Left colon (tissue), 2 donors: Measurements from ENCODE around the gene EXOC6. TPM values are rescaled to one million over a fixed set of nuclear protein-coding genes. Genes with fewer than 3 reads are reported as not detected.
"Not testable (repeated sequence)": the region's sequence is repeated elsewhere in the genome, so short reads cannot be mapped to it uniquely, and the experiment has no call there.

Source experiments
- ATAC-seq: fragments of 200-7000 bp; cut with Tn5 transposase; one replicate; pipeline ENCODE4 v1.9.1; 2020; ENCODE audit warnings: mild to moderate bottlenecking, moderate library complexity
- DNase-seq, 2 donors: peaks; one replicate each; pipeline ENCODE4 v3.0.0-alpha.2; 2020
- intact Hi-C, 2 donors: fragments of 100-400 bp; cut with DNase I in 1 of 2; cut with micrococcal nuclease in 1 of 2; formaldehyde crosslinking; loops; one replicate each; pipeline versions ENCODE4 v1.11.2 to v1.14.0; 2022; cut with DNase I, micrococcal nuclease
- total RNA-seq, 2 donors: library from RNA; stranded (reverse); fragmentation: NEBNext Ultra II Directional; extraction: Animal tissue kit (Norgen Biotek cat#: 25700); gene quantifications; one replicate each; pipeline ENCODE4 v1.2.1, GENCODE V29; 2021
- donor health status: DM: no; HTN: no; CAD: no.
- donor health status: DM: yes; HTN: yes; CAD: no.

Gene EXOC6
- total RNA-seq, 2 donors from 2014 or later = 13.2 to 13.6 TPM

DNA sequence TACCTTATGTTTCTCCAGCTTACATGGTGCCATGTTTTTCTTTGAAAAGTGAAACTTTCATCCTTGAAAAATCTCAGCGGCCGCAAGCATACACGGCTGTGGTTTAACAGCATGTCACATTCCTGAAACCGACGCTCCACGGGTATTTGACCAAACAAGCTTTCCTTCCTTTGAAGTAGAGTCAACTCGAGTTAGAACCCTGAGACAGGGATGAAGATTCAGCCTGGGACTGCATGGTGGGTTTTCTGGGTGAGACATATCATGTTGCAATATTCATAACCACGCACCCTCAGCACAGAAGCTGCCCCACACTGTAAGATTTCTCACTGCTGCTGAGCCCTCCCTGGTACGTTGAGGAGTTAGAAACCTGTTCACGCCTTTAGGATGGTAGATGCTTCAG, 233.5 kb downstream of the EXOC6 start:
- DNase-seq (no peak), ATAC-seq (no peak)
- intact Hi-C loops = no loop called here

GRCh38 chr10:93083743-93084539, 235.6 kb downstream of the EXOC6 start:
- intact Hi-C loops = no loop called here
- no peak for ATAC-seq
- DNase-seq = no peak

GRCh38 chr10:93085272-93085859, 237.0 kb downstream of the EXOC6 start:
- DNase-seq = no peak
- intact Hi-C loops = no loop called here
- ATAC-seq = no peak

GRCh38 chr10:93086289-93086688, 238.0 kb downstream of the EXOC6 start:
- no peak for ATAC-seq
- intact Hi-C loops = no loop called here
- DNase-seq = no peak

DNA sequence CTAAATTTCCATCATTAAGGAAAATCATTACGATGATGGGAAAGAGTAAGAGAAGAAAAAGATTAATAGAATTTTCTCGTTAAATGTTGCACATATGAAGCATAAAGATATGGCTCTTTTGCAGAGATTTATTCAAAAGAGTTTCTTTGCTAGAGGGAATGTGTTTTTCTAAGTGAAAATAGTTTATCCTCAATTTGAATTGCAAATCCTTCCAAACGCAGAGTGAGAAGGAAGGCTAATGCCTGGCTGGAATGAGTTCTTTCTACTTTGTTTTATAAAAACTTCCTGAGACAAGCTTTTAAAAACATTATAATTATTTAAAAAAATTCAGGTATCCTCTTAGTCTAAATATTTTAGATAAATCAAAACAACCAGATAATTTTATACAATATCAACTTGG, 239.5 kb downstream of the EXOC6 start:
- intact Hi-C loops = no loop called here
- ATAC-seq (no peak), DNase-seq (no peak)

- no peak for ATAC-seq
- intact Hi-C loops = no loop called here
- DNase-seq = no peak
Measured at GRCh38 chr10:93088466-93088865, 240.1 kb downstream of the EXOC6 start.

DNA sequence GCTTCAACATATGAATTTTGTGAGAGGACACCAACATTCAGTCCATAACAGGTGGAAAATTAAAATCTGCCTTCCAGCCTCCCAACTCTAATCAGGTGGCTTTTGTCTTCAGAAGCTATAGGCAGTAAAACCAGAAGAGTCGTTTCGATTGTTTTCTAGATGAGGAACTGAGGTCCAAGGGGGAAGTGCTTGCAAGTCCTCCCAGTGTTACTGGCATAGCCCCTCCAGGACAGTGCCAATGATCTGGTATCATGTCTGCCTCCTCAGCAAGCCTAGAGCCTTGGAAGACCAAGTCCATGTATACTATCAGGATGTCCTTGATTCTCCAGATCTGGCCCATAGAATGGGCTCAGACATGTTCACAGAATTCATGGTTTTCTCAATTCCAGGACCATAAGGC, 242.3 kb downstream of the EXOC6 start:
- DNase-seq = no peak
- intact Hi-C loops = no loop called here
- no peak for ATAC-seq

DNA sequence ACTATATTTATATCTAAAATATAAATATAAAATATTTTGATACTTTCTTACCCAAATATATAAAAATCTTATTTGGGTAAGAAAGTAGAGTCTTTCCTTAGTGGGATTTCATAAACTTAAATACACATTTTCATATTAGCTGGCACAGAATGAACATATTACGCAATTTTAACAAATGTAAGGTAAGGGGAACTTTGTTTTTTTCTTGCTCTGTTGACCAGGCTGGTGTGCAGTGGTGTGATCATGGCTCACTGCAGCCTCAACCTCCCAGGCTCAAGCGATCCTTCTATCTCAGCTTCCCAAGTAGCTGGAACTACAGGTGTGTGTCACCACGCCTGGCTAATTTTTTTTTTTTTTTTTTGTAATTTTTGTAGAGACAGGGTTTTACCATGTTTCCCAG, 243.6 kb downstream of the EXOC6 start:
- intact Hi-C loops = no loop called here
- DNase-seq = no peak
- ATAC-seq = no peak

DNA sequence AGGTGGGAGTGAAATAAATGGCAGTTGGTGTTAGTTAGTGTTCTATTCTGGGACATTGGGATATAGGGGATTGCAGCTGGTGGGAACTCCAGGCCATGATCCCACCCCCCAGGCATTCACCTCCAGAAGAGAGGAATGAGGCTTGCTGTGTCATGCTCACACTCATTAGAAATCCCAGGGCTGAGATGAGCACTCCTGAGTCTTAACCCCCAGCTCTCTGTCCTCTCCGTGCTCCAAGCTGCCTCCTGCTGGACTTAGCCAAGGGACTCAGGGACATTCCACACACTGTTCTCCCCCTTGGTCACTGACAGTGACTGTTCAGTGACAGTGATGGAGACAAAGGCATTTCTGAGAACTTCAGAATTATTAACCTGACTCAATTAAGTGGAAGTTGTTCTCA, 246.9 kb downstream of the EXOC6 start:
- DNase-seq (no peak), ATAC-seq (no peak)
- intact Hi-C loops = no loop called here

DNA sequence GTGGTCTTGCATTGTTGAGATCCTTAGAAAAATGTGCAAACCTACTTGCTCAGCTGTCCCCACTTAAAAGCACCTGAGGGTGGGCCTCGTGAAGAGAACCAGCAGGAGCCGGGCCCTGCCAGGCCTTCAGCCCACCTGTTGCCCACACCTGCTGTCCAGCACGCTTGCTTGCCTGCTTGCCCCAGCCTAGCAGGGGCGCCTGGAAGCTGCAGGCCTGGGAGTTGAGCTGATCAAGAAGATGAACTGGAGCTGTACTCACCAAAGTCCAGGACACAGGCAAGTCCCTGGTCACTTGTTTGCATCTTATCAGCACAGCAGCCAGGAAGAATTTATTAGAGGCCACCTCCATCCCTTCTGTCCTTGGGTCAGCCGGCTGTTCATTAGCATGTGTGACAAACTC, 248.6 kb downstream of the EXOC6 start:
- intact Hi-C loops = no loop called here
- no peak for DNase-seq
- no peak for ATAC-seq

DNA sequence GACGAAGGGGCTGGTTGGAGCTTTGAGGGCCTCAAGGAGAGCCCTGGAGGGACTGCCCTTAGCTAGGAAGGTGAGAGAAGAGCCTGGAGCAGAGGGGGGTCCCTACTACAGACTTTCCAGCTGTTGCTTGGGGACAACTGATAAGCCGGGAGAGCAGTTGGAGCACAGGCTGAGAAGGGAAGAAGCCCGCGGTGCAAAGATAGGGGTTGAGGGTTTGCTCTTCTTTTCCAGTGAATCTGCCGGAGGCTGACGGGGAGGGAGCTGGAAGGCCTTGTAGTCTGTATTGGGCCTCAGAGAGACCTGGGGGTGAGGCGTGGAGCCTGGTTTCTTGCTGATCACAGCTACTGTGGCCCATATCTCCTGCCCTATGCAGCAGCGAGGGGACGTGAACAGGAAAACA, 249.1 kb downstream of the EXOC6 start:
- no peak for ATAC-seq
- DNase-seq = no peak
- intact Hi-C loops = no loop called here

- ATAC-seq = no peak
- intact Hi-C loops = no loop called here
- DNase-seq = no peak
Measured at GRCh38 chr10:93098816-93099215, 250.5 kb downstream of the EXOC6 start.

- ATAC-seq = no peak
- intact Hi-C loops = no loop called here
- DNase-seq = no peak
Measured at GRCh38 chr10:93099670-93100069, 251.3 kb downstream of the EXOC6 start.

- intact Hi-C loops, DNase-seq, ATAC-seq: not testable (repeated sequence)
Measured at GRCh38 chr10:93101148-93101547, 252.8 kb downstream of the EXOC6 start.

DNA sequence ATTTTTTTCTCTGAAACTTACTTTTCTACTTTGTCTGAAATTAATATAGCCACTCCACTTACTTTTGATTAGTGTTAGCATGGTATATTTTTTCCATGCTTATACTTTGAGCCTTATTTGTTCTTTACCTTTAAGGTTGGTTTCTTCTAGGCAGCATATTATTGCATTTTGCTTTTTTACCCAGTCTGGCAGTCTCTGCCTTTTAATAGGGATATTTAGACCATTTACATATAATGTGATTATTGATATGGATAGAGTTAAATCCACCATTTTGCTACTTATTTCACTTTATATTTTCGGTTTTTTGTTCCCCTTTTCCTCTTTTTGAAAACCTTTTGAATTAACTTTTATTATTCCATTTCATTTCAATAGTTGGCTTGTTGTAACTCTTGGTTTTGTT, 255.6 kb downstream of the EXOC6 start:
- intact Hi-C loops = no loop called here
- DNase-seq = no peak
- no peak for ATAC-seq

- no peak for ATAC-seq
- DNase-seq = no peak
Measured at GRCh38 chr10:93106631-93107072, 258.3 kb downstream of the EXOC6 start.

More at GRCh38 chr10:93106631-93107072, 258.3 kb downstream of the EXOC6 start:
- intact Hi-C loops = no loop called here

Other genes starting within 250 kb of the EXOC6 start
- 1 to 10 TPM; 2.5 to 4.8 TPM for gene HHEX, start 158.6 kb upstream of the EXOC6 start, total RNA-seq
- gene CYP26C1, start 212.3 kb downstream of the EXOC6 start, total RNA-seq = under 1 TPM in 1 of 2 donors, not detected in 1; 0.14 TPM
- not detected for gene CYP26A1, start 225.4 kb downstream of the EXOC6 start, total RNA-seq